HEK293 (cell line): Measurements from ENCODE around the gene PSMA7.

Source experiments
- CTCF ChIA-PET: fragments of 350-600 bp; formaldehyde crosslinking; extraction: SDS; loops from one replicate; lab custom pipeline; 2021; ENCODE audit warnings: antibody characterized with exemption; lab: Yijun Ruan, JAX
- POLR2A ChIA-PET: fragments of 300-600 bp; formaldehyde crosslinking; extraction: SDS; loops from one replicate; lab custom pipeline; 2020; ENCODE audit warnings: antibody characterized with exemption, inconsistent platforms; lab: Yijun Ruan, JAX
- H3K27ac ChIP-seq: fragments of 200-500 bp; sonication (Bioruptor generic); 2 replicates; pipeline ENCODE4 v1.5.1; 2014; ENCODE audit warnings: low read depth, low read length, control low read depth, inconsistent platforms; ENCODE audit errors: extremely low read depth
- H3K36me3 ChIP-seq, 2 experiments: fragments of 200-500 bp in 1 of 2; sonication (Bioruptor generic) in 1 of 2; 1 replicate in 1 of 2; 2 replicates in 1 of 2; pipeline ENCODE4 v1.5.1; 2014 to 2017; ENCODE audit warnings: inconsistent platforms in 2 of 2, low read length in 2 of 2; ENCODE audit not compliant: control insufficient read depth in 2 of 2, insufficient read depth in 1 of 2
- H3K4me1 ChIP-seq: fragments of 200-500 bp; sonication (Bioruptor generic); 2 replicates; pipeline ENCODE4 v1.5.1; 2014; ENCODE audit warnings: mild to moderate bottlenecking, low read length, inconsistent platforms; ENCODE audit not compliant: control insufficient read depth, insufficient read depth
- H3K4me3 ChIP-seq: 2 replicates; pipeline ENCODE4 v1.5.1; 2011; ENCODE audit warnings: low read depth, mild to moderate bottlenecking, control low read depth, low read length, moderate library complexity
- H3K9me3 ChIP-seq: fragments of 200-500 bp; sonication (Bioruptor generic); 2 replicates; pipeline ENCODE4 v1.5.1; 2014; ENCODE audit warnings: low read depth, low read length, inconsistent platforms; ENCODE audit not compliant: control insufficient read depth, insufficient read depth
- BCL11A ChIP-seq: fragments of 450-650 bp; formaldehyde crosslinking; IDR thresholded peaks from 2 replicates; pipeline ENCODE4 v1.5.1; 2016; ENCODE audit warnings: low read depth, missing biosample characterization, missing genetic modification characterization
- HOXD13 ChIP-seq: sonication (generic); formaldehyde crosslinking; IDR thresholded peaks from 2 replicates; pipeline ENCODE4 v1.8.0; 2022; ENCODE audit warnings: missing genetic modification reagents, borderline replicate concordance
- IKZF3 ChIP-seq: fragments of 450-650 bp; IDR thresholded peaks from 2 replicates; pipeline ENCODE4 v1.5.0; 2018; ENCODE audit warnings: missing biosample characterization, mild to moderate bottlenecking, missing genetic modification characterization, moderate library complexity
- KLF16 ChIP-seq: fragments of 450-650 bp; formaldehyde crosslinking; IDR thresholded peaks from 2 replicates; pipeline ENCODE4 v1.5.1; 2017; ENCODE audit warnings: missing biosample characterization, missing genetic modification characterization
- OVOL3 ChIP-seq: fragments of 450-650 bp; formaldehyde crosslinking; IDR thresholded peaks from 2 replicates; pipeline ENCODE4 v1.5.1; 2016; ENCODE audit warnings: missing biosample characterization, missing genetic modification characterization
- RBAK ChIP-seq: fragments of 450-650 bp; formaldehyde crosslinking; IDR thresholded peaks from 2 replicates; pipeline ENCODE4 v1.5.1; 2016; ENCODE audit warnings: missing biosample characterization, missing genetic modification characterization
- REPIN1 ChIP-seq: fragments of 450-650 bp; formaldehyde crosslinking; IDR thresholded peaks from 2 replicates; pipeline ENCODE4 v1.5.1; 2017; ENCODE audit warnings: missing biosample characterization, missing genetic modification characterization, low read depth
- SP7 ChIP-seq: fragments of 450-650 bp; formaldehyde crosslinking; IDR thresholded peaks from 2 replicates; pipeline ENCODE4 v1.5.1; 2016; ENCODE audit warnings: missing biosample characterization, missing genetic modification characterization
- ZNF10 ChIP-seq: fragments of 450-650 bp; formaldehyde crosslinking; IDR thresholded peaks from 2 replicates; pipeline ENCODE4 v1.5.1; 2017; ENCODE audit warnings: missing biosample characterization, missing genetic modification characterization
- ZNF133 ChIP-seq: fragments of 450-650 bp; formaldehyde crosslinking; IDR thresholded peaks from 2 replicates; pipeline ENCODE4 v1.5.1; 2016; ENCODE audit warnings: missing biosample characterization, missing genetic modification characterization
- ZNF239 ChIP-seq: fragments of 450-650 bp; formaldehyde crosslinking; IDR thresholded peaks from 2 replicates; pipeline ENCODE4 v1.5.1; 2016; ENCODE audit warnings: missing biosample characterization, missing genetic modification characterization
- ZNF274 ChIP-seq, 2 experiments: fragments of 200-500 bp in 1 of 2; fragments of 450-650 bp in 1 of 2; sonication (Bioruptor generic) in 1 of 2; formaldehyde crosslinking in 1 of 2; IDR thresholded peaks; 2 replicates each; pipeline versions ENCODE4 v1.5.1 to v1.6.1; 2014 to 2016; ENCODE audit warnings: borderline replicate concordance in 1 of 2, inconsistent platforms in 1 of 2, low read length in 1 of 2, missing biosample characterization in 1 of 2, missing genetic modification characterization in 1 of 2
- ZNF37A ChIP-seq: fragments of 450-650 bp; IDR thresholded peaks from 2 replicates; pipeline ENCODE4 v1.5.1; 2018; ENCODE audit warnings: missing biosample characterization, missing genetic modification characterization
- ZNF555 ChIP-seq: fragments of 450-650 bp; formaldehyde crosslinking; conservative IDR thresholded peaks from 2 replicates; pipeline ENCODE4 v1.5.1; 2017; ENCODE audit warnings: missing biosample characterization, mild to moderate bottlenecking, missing genetic modification characterization, inconsistent platforms
- ZNF596 ChIP-seq: fragments of 450-650 bp; IDR thresholded peaks from 2 replicates; pipeline ENCODE4 v1.5.0; 2018; ENCODE audit warnings: missing biosample characterization, mild to moderate bottlenecking, missing genetic modification characterization, moderate library complexity
- ZNF600 ChIP-seq: fragments of 450-650 bp; formaldehyde crosslinking; IDR thresholded peaks from 2 replicates; pipeline ENCODE4 v1.5.1; 2016; ENCODE audit warnings: missing biosample characterization, missing genetic modification characterization
- ZNF785 ChIP-seq: fragments of 450-650 bp; formaldehyde crosslinking; IDR thresholded peaks from 2 replicates; pipeline ENCODE4 v1.5.1; 2016; ENCODE audit warnings: missing biosample characterization, missing genetic modification characterization
- ZNF791 ChIP-seq: fragments of 450-650 bp; formaldehyde crosslinking; IDR thresholded peaks from 2 replicates; pipeline ENCODE4 v1.5.1; 2016; ENCODE audit warnings: missing biosample characterization, missing genetic modification characterization
- ZSCAN16 ChIP-seq: fragments of 450-650 bp; formaldehyde crosslinking; IDR thresholded peaks from 2 replicates; pipeline ENCODE4 v1.5.1; 2016; ENCODE audit warnings: missing biosample characterization, missing genetic modification characterization
- ZSCAN30 ChIP-seq: fragments of 450-650 bp; IDR thresholded peaks from 2 replicates; pipeline ENCODE4 v1.5.1; 2018; ENCODE audit warnings: missing biosample characterization, mild to moderate bottlenecking, missing genetic modification characterization, moderate library complexity
- TF ChIP-seq, protein P1 (sequence below): sonication (generic); formaldehyde crosslinking; IDR thresholded peaks from 2 replicates; pipeline ENCODE4 v1.8.1; 2022; ENCODE audit warnings: mild to moderate bottlenecking, moderate library complexity, missing genetic modification reagents
- TF ChIP-seq, protein P2 (sequence below): fragments of 450-650 bp; formaldehyde crosslinking; IDR thresholded peaks from 2 replicates; pipeline ENCODE4 v1.5.1; 2016; ENCODE audit warnings: missing biosample characterization, missing genetic modification characterization
- TF ChIP-seq, protein P3 (sequence below): fragments of 450-650 bp; formaldehyde crosslinking; IDR thresholded peaks from 2 replicates; pipeline ENCODE4 v1.5.1; 2016; ENCODE audit warnings: missing biosample characterization, missing genetic modification characterization
- TF ChIP-seq, protein P4 (sequence below): fragments of 450-650 bp; formaldehyde crosslinking; IDR thresholded peaks from 2 replicates; pipeline ENCODE4 v1.5.1; 2016; ENCODE audit warnings: missing biosample characterization, missing genetic modification characterization, borderline replicate concordance
- TF ChIP-seq, protein P5 (sequence below): fragments of 450-650 bp; formaldehyde crosslinking; IDR thresholded peaks from 2 replicates; pipeline ENCODE4 v1.5.1; 2016; ENCODE audit warnings: missing biosample characterization, missing genetic modification characterization

PSMA7 gene

DNA sequence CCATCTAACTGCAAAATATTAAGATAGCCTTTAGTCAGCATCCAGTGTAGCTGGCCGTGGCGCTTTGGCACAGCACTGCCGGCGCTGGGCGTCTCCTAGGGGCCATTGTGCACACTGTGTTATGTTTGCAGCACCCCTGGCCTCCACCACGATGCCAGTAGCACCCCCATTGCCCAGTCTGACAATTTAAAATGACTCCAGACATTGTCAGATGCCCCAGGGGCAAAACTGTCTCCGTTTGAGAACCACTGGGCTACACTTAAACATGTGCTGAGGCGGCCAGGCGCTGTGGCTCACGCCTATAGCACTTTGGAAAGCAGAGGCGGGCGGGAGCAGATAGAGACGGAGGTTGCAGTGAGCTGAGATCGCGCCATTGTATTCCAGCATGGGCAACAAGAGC, 33.7 kb upstream of the PSMA7 start (continued):
- TF ChIP-seq, protein P1, sequence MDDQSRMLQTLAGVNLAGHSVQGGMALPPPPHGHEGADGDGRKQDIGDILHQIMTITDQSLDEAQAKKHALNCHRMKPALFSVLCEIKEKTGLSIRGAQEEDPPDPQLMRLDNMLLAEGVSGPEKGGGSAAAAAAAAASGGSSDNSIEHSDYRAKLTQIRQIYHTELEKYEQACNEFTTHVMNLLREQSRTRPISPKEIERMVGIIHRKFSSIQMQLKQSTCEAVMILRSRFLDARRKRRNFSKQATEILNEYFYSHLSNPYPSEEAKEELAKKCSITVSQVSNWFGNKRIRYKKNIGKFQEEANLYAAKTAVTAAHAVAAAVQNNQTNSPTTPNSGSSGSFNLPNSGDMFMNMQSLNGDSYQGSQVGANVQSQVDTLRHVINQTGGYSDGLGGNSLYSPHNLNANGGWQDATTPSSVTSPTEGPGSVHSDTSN (CRISPR knock-in tag), result no peak
- TF ChIP-seq HOXD13 (CRISPR knock-in tag) (no peak), ZNF239 (no peak), ZNF596 (tag by site-specific recombination) (no peak), ZNF133 (tag by site-specific recombination) (no peak), ZNF555 (tag by site-specific recombination) (no peak), OVOL3 (tag by site-specific recombination) (no peak), ZSCAN30 (tag by site-specific recombination) (no peak), KLF16 (tag by site-specific recombination) (no peak)
- TF ChIP-seq, protein P2, sequence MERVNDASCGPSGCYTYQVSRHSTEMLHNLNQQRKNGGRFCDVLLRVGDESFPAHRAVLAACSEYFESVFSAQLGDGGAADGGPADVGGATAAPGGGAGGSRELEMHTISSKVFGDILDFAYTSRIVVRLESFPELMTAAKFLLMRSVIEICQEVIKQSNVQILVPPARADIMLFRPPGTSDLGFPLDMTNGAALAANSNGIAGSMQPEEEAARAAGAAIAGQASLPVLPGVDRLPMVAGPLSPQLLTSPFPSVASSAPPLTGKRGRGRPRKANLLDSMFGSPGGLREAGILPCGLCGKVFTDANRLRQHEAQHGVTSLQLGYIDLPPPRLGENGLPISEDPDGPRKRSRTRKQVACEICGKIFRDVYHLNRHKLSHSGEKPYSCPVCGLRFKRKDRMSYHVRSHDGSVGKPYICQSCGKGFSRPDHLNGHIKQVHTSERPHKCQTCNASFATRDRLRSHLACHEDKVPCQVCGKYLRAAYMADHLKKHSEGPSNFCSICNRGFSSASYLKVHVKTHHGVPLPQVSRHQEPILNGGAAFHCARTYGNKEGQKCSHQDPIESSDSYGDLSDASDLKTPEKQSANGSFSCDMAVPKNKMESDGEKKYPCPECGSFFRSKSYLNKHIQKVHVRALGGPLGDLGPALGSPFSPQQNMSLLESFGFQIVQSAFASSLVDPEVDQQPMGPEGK (tag by site-specific recombination), result no peak
- TF ChIP-seq, protein P3, sequence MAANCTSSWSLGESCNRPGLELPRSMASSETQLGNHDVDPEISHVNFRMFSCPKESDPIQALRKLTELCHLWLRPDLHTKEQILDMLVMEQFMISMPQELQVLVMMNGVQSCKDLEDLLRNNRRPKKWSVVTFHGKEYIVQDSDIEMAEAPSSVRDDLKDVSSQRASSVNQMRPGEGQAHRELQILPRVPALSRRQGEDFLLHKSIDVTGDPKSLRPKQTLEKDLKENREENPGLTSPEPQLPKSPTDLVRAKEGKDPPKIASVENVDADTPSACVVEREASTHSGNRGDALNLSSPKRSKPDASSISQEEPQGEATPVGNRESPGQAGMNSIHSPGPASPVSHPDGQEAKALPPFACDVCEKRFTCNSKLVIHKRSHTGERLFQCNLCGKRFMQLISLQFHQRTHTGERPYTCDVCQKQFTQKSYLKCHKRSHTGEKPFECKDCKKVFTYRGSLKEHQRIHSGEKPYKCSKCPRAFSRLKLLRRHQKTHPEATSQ (tag by site-specific recombination), result no peak
- TF ChIP-seq, protein P4, sequence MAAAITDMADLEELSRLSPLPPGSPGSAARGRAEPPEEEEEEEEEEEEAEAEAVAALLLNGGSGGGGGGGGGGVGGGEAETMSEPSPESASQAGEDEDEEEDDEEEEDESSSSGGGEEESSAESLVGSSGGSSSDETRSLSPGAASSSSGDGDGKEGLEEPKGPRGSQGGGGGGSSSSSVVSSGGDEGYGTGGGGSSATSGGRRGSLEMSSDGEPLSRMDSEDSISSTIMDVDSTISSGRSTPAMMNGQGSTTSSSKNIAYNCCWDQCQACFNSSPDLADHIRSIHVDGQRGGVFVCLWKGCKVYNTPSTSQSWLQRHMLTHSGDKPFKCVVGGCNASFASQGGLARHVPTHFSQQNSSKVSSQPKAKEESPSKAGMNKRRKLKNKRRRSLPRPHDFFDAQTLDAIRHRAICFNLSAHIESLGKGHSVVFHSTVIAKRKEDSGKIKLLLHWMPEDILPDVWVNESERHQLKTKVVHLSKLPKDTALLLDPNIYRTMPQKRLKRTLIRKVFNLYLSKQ (tag by site-specific recombination), result no peak

DNA sequence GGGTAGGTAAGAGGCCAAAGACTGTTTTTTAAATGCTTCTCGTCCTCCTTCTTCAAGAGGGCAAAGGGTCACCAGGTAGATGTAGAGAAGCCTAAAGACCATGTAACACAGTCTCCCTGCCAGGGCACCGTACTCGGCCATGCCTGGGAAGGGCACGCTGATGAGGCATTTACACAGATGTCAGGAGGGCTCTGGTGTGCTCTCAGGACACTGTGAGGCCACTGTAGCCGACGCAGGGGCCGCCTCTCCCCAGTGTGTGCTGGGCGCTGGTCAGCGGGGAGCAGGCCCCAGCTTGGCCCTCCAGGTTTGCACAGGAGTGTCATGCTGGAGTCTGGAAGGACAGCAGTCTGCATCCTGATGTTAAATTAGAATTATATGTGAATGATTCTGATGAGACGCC, 32.5 kb upstream of the PSMA7 start:
- peaks cover 0 to 32% of the 10 kb centered on the region in 2 experiments; a peak in 2 of 3 replicates for H3K36me3 ChIP-seq
- TF ChIP-seq ZSCAN16, result no peak
- TF ChIP-seq ZNF600 (tag by site-specific recombination), result no peak
- TF ChIP-seq IKZF3 (tag by site-specific recombination), result no peak
- no peak for TF ChIP-seq ZNF274 (IDR thresholded peaks at IDR 0.05; ENCODE audit: low read length)
- no peak for TF ChIP-seq ZNF274 (tag by site-specific recombination; IDR thresholded peaks at IDR 0.05; ENCODE audit: borderline replicate concordance)
- TF ChIP-seq ZNF785 (tag by site-specific recombination), result no peak
- no peak for TF ChIP-seq KLF16 (tag by site-specific recombination)
- TF ChIP-seq, protein P5, sequence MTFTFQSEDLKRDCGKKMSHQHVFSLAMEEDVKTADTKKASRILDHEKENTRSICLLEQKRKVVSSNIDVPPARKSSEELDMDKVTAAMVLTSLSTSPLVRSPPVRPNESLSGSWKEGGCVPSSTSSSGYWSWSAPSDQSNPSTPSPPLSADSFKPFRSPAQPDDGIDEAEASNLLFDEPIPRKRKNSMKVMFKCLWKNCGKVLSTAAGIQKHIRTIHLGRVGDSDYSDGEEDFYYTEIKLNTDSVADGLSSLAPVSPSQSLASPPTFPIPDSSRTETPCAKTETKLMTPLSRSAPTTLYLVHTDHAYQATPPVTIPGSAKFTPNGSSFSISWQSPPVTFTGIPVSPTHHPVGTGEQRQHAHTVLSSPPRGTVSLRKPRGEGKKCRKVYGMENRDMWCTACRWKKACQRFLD, result no peak
- no peak for TF ChIP-seq REPIN1 (tag by site-specific recombination)
- no peak for TF ChIP-seq RBAK
- no peak for TF ChIP-seq ZNF791 (tag by site-specific recombination)
- TF ChIP-seq ZNF10, result no peak
- TF ChIP-seq SP7 (tag by site-specific recombination), result no peak
- no peak for TF ChIP-seq ZNF37A (tag by site-specific recombination)
- TF ChIP-seq BCL11A, result no peak
- ChIA-PET CTCF (no interaction called here), POLR2A (no interaction called here)
- no peak overlapping the region for H3K27ac ChIP-seq
- H3K9me3 ChIP-seq, result no peaks in the 10 kb centered on the region
- H3K4me3 ChIP-seq, result no peak overlapping the region
- H3K4me1 ChIP-seq, result no peaks in the 10 kb centered on the region
